Activated CD4-positive, alpha-beta T cell treated with anti-CD3 and anti-CD28 coated beads for 24 hours (primary cell): ENCODE measurements around the gene MRAP2.
"Not testable (repeated sequence)": the region's sequence is repeated elsewhere in the genome, so short reads cannot be mapped to it uniquely, and the experiment has no call there.

ENCODE experiments used
- DNase-seq, 2 donors: peaks; one replicate each; pipeline ENCODE4 v3.0.0-alpha.2; 2020; ENCODE audit warnings: low read depth in 2 of 2

MRAP2 gene

GRCh38 chr6:84074988-84075781 lies 41.6 kb downstream of the MRAP2 start:
- DNase-seq: no peak

DNA sequence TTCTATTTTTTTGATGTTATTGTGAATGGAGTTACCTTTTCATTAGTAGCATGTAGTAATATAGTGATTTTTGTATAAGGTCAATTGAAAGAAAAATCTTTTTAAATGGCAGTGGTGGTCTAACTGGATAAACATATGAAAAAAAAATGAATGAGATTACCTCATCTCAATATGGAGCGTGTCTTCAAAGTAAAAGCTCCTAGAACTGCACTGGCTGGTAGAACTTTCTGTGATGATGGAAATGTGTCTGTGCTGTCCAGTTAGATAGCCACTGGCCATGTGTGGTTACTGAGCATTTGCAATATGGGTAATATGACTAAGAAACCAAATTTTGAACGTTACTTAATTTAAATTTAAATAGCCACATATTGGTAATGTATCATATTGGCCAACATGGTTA lies 44.1 kb downstream of the MRAP2 start:
- no peak for DNase-seq

DNA sequence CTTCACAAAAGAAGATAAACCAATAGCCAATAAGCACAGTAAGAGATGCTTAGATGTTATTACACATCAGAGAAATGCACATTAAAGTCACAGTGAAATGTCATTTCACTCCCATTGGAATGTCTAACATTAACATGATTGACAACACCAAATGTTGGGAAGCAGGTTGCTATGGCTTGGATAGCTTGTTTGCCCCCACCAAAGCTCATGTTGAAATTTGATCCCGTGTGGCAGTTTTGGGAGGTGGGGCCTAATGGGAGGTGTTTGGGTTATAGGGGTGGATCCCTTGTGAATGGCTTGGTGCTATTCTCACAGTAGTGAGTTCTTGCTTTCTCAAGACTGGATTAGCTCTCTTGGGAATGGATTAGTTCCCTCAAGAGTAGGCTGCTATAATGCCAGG lies 44.8 kb downstream of the MRAP2 start:
- DNase-seq: no peak

DNA sequence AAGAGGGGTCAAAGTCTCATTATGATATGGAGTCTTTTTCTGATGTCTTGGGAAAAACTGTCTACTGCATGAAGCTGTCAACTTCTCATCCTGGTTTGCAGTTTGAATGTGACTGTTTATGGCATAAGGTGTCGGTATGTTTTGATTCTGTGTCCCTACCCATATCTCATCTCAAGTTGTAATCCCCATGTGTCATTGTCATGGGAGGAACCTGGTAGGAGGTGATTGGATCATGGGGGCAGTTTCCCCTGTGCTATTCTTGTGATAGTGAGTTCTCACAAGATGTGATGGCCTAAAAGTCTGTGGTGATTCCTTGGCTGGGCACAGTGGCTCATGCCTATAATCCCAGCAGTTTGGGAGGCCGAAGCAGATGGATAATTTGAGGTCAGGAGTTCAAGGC lies 47.6 kb downstream of the MRAP2 start:
- no peak for DNase-seq

DNA sequence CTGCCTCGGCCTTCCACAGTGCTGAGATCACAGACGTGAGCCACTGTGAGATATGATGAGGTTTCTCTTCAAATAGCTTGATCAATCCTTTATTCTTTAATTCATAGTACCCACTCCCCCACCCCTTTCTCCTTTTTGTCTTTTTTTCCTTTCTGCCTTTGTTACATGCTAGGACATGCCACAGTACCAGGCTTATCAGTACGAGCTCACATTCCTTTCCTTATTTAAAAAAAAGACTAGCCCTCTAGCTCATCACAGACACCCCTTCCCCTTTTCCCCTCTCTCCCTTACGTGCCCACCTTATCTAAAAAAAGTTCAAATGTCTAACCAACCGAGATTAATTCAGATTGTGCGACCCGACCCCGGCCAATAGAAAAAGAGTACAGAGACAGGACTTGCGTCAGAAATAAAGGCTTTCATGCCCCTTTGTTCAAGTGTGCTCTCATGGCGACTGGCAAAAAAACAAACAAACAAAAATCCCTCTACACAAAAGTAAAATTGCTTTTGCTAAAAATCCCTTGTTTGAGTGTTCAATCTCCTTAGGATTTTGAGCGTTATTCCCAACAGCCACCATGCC lies 49.2 kb downstream of the MRAP2 start:
- no peak for DNase-seq

DNA sequence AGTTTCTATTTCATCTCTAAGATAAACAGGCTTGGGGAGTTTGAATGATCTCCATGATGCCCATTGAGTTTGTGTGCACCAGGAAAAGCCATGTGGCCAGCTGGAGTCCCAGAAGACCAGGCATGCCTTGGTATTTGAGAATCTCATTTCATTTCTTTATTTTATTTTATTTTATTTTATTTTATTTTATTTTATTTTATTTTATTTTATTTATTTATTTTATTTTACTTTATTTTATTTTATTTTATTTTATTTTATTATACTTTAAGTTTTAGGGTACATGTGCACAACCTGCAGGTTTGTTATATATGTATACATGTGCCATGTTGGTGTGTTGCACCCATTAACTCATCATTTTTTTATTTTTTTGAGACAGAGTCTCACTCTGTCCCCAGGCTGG lies 51.1 kb downstream of the MRAP2 start:
- DNase-seq: not testable (repeated sequence)

DNA sequence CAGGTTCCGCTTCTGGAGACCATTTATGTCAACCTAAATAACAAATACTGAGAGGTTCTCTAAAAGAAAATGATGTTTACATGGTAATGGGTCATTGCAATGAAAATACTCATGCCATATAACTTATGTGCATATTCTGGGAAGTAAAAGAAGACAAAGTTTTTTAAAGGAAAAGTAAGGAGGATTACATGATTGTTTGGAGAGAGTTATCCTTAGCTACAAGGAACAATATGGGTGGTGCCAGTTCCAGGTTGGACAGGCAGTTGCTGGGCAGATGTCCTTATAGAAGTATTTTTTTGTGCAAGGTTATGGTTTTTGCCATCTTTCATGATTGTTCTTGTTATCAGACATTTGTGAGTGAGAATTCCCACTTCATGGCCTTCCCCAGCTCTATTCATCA lies 52.5 kb downstream of the MRAP2 start:
- no peak for DNase-seq

- DNase-seq: no peak
Measured at GRCh38 chr6:84086545-84087429, 53.2 kb downstream of the MRAP2 start.

- no peak for DNase-seq
Measured at GRCh38 chr6:84089081-84089480, 55.5 kb downstream of the MRAP2 start.

GRCh38 chr6:84089552-84089951 lies 56.0 kb downstream of the MRAP2 start:
- no peak for DNase-seq

- no peak for DNase-seq
Measured at GRCh38 chr6:84093441-84094435, 60.2 kb downstream of the MRAP2 start.

GRCh38 chr6:84095156-84095555 lies 61.6 kb downstream of the MRAP2 start:
- DNase-seq: no peak

DNA sequence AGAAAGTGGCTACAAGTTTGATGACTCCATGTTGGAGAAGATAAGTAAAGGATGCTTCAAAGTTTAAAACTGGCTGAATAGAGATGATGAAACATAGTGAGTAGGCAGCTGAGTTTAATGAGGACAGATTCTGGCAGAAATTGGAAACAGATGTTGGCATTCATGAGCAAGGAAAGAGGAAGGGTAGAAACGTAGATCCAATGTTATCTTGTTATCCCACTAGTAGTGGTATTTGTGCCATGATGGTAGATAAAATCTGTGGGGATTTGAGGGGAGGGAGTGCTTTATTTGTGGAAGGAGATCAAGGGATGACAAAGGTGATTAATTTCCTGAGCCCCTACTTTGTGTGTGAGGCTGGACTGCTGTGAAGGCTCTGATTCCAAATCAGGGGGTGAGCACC lies 69.5 kb downstream of the MRAP2 start:
- DNase-seq: no peak

GRCh38 chr6:84105215-84105924 lies 71.8 kb downstream of the MRAP2 start:
- DNase-seq: not testable (repeated sequence)

GRCh38 chr6:84107495-84107894 lies 73.9 kb downstream of the MRAP2 start:
- no peak for DNase-seq

- DNase-seq: not testable (repeated sequence)
Measured at GRCh38 chr6:84111351-84111750, 77.8 kb downstream of the MRAP2 start.

DNA sequence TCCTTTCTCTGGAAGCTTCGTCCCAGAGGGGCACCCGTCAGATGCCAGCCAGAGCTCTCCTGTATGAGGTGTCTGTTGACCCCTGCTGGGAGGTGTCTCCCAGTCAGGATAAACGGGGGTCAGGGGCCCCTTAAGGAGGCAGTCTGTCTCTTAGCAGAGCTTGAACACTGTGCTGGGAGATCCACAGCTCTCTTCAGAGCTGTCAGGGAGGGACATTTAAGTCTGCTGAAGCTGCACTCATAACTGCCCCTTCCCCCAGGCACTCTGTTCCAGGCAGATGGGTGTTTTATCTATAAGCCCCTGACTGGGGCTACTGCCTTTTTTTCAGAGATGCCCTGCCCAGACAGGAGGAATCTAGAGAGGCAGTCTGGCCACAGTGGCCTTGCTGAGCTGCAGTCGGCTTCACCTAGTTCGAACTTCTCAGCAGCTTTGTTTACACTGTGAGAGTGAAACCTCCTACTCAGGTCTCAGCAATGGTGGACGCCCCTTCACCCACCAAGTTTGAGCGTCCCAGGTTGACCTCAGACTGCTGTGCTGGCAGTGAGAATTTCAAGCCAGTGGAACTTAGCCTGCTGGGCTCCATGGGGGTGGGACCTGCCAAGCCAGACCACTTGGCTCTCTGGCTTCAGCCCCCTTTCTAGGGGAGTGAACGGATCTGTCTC lies 81.5 kb downstream of the MRAP2 start:
- DNase-seq: not testable (repeated sequence)

DNA sequence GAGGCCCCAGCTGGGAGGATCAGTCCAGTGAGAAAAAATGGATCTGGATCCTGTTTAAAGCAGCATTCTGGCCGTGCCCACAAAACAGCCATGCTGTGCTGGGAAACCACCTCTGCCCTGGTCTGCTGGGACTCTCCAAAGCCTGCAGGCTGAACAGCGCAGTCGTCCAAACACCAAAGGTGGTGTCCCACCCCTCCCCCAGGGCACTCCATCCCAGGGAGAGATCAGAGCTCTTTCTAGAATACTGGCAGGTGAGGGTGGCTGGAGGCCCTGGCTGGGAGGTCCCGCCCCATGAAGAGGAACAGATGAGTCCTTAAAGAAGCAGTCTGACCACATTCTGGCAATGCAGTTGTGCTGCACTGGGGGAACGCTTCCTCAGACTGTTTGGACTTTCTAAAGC lies 84.6 kb downstream of the MRAP2 start:
- no peak for DNase-seq

- no peak for DNase-seq
Measured at GRCh38 chr6:84119277-84119676, 85.7 kb downstream of the MRAP2 start.

DNA sequence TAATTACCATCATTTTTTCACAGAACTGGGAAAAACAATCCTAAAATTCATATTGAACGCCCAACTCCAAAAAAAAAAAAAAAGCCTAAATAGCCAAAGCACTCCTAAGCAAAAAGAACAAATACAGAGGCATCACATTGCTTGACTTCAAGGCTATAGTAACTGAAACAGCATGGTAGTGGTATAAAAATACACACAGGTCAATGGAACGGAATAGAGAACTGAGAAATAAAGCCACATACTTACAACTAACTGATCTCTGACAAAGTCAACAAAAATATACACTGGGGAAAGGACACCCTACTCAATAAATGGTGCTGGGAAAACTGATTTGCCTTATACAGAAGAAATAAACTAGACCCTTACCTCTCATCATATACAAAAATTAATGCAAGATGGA lies 89.6 kb downstream of the MRAP2 start:
- no peak for DNase-seq
